ENCODE results near the gene CD7.

Gene CD7

GRCh38 chr17:82328141-82328993 lies 11.0 kb upstream of the CD7 start:
- Histone ChIP-seq H2AK5ac (ENCODE audit: low read depth, low read length) (peak overlapping the region; percentile 98), H2BK120ac (ENCODE audit: low read depth, low read length) (no peak overlapping the region), H3K4me3 (ENCODE audit: low read length in 2 of 2) (no peak overlapping the region), H2AFZ (ENCODE audit: low read length) (no peak overlapping the region), H3K79me1 (ENCODE audit: low read depth, low read length) (peaks cover 4% of the 10 kb centered on the region), H3K4ac (ENCODE audit: low read length) (no peak overlapping the region), H3K9ac (ENCODE audit: low read depth, low read length, poor library complexity) (peak overlapping the region; percentile 82), H3K36me3 (replicated peaks in 1 of 2; ENCODE audit: control insufficient read depth in 2 of 2, insufficient read depth in 2 of 2, low read length in 2 of 2) (no peaks in the 10 kb centered on the region), H4K8ac (ENCODE audit: low read depth, low read length) (no peak overlapping the region), H3K27me3 (ENCODE audit: control insufficient read depth in 3 of 3, insufficient read depth in 3 of 3, low read depth in 1 of 3, low read length in 3 of 3) (peaks cover 12 to 96% (median 16%) of the 10 kb centered on the region in 3 experiments), H2BK12ac (ENCODE audit: low read length) (peak overlapping the region; percentile 25), H3K4me2 (ENCODE audit: insufficient read depth, low read length, poor library complexity, severe bottlenecking) (no peak overlapping the region), H4K91ac (ENCODE audit: low read depth, low read length, poor library complexity) (no peak overlapping the region), H3K9me3 (replicated peaks in 1 of 2; ENCODE audit: control insufficient read depth in 2 of 2, insufficient read depth in 1 of 2, low read depth in 1 of 2, low read length in 2 of 2) (peaks cover 0 to 2% of the 10 kb centered on the region in 2 donors), H3K4me1 (ENCODE audit: control insufficient read depth in 2 of 2, insufficient read depth in 1 of 2, low read depth in 1 of 2, low read length in 2 of 2) (peaks cover 22 to 30% of the 10 kb centered on the region in 2 donors), H3K18ac (ENCODE audit: low read length) (peak overlapping the region; percentile 73), H2BK15ac (ENCODE audit: low read length) (peak overlapping the region; percentile 19), H3K23ac (ENCODE audit: low read depth, low read length, poor library complexity) (peak overlapping the region; percentile 22), H3K27ac (replicated peaks; ENCODE audit: low read length) (no peak overlapping the region), H3K14ac (ENCODE audit: low read length) (peak overlapping the region; percentile 10), H2BK5ac (ENCODE audit: low read length) (peak overlapping the region; percentile 35)
- DNase-seq (ENCODE audit: low spot score), result no peak
- WGBS, 2 donors (ENCODE audit: extremely low coverage in 2 of 2, insufficient read length in 2 of 2, insufficient replicate concordance in 1 of 2), result no CpG with 5 or more reads among the region's 28 CpGs

DNA sequence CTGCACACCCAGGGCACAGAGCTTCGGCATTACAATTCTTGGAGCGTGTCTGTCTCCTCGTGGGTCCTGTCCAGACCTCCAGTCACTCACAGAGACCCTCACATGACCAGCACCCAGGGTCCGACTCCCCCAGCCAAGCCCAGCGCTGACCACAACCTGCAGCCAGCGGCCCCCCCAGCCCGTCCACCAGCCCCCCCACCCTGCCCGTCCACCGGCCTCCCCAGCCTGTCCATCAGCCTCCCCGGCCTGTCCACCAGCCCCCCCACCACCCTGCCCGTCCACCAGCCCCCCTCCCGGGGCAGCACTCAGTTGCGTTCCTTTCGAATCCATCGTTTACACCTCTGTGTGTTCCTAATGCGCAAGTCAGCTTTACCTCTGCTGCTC lies 10.3 kb upstream of the CD7 start:
- WGBS, 2 donors (ENCODE audit: extremely low coverage in 2 of 2, insufficient read length in 2 of 2, insufficient replicate concordance in 1 of 2), result no CpG with 5 or more reads among the region's 16 CpGs
- H4K8ac ChIP-seq (ENCODE audit: low read depth, low read length), result no peak overlapping the region
- no peak overlapping the region for H2AFZ ChIP-seq (ENCODE audit: low read length)
- no peak overlapping the region for H4K91ac ChIP-seq (ENCODE audit: low read depth, low read length, poor library complexity)
- no peak overlapping the region for H3K9ac ChIP-seq (ENCODE audit: low read depth, low read length, poor library complexity)
- no peak overlapping the region for H3K4ac ChIP-seq (ENCODE audit: low read length)
- H3K27me3 ChIP-seq (ENCODE audit: control insufficient read depth in 3 of 3, insufficient read depth in 3 of 3, low read depth in 1 of 3, low read length in 3 of 3), result peaks cover 6 to 95% (median 10%) of the 10 kb centered on the region in 3 experiments
- no peak overlapping the region for H3K4me2 ChIP-seq (ENCODE audit: insufficient read depth, low read length, poor library complexity, severe bottlenecking)
- H2BK12ac ChIP-seq (ENCODE audit: low read length), result peak overlapping the region; percentile 25
- no peak overlapping the region for H3K27ac ChIP-seq (replicated peaks; ENCODE audit: low read length)
- peaks cover 17 to 25% of the 10 kb centered on the region in 2 donors for H3K4me1 ChIP-seq (ENCODE audit: control insufficient read depth in 2 of 2, insufficient read depth in 1 of 2, low read depth in 1 of 2, low read length in 2 of 2)
- H3K14ac ChIP-seq (ENCODE audit: low read length), result peak overlapping the region; percentile 10
- peak overlapping the region; percentile 19 for H2BK15ac ChIP-seq (ENCODE audit: low read length)
- H2BK5ac ChIP-seq (ENCODE audit: low read length), result peak overlapping the region; percentile 31
- no peaks in the 10 kb centered on the region for H3K9me3 ChIP-seq (replicated peaks in 1 of 2; ENCODE audit: control insufficient read depth in 2 of 2, insufficient read depth in 1 of 2, low read depth in 1 of 2, low read length in 2 of 2)
- H3K23ac ChIP-seq (ENCODE audit: low read depth, low read length, poor library complexity), result no peak overlapping the region
- H3K79me1 ChIP-seq (ENCODE audit: low read depth, low read length), result peaks cover 2% of the 10 kb centered on the region
- H2BK120ac ChIP-seq (ENCODE audit: low read depth, low read length), result no peak overlapping the region
- H2AK5ac ChIP-seq (ENCODE audit: low read depth, low read length), result peak overlapping the region; percentile 12
- H3K36me3 ChIP-seq (replicated peaks in 1 of 2; ENCODE audit: control insufficient read depth in 2 of 2, insufficient read depth in 2 of 2, low read length in 2 of 2), result no peaks in the 10 kb centered on the region
- DNase-seq (ENCODE audit: low spot score), result no peak
- H3K4me3 ChIP-seq (ENCODE audit: low read length in 2 of 2), result no peak overlapping the region
- H3K18ac ChIP-seq (ENCODE audit: low read length), result peak overlapping the region; percentile 92

DNA sequence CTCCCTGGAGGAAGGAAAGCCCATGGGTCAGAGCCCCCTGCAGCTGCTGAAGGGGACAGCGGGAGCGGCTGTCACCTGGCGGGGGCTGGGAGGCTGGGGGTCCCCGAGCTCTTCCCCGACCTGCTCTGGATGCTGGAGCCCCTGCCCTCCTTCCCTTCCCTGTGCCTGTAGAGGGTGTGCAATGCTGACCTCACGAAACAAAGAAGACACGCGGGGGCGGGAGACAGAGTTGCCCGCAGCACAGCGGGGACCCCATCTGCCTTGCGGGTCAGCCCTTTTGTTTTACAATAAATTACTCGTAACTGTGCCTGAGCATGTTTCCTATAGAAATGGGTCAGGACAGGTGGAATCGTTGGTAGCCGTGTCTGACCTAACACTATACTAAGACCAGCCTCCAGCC lies 9.9 kb upstream of the CD7 start:
- no peaks in the 10 kb centered on the region for H3K9me3 ChIP-seq (replicated peaks in 1 of 2; ENCODE audit: control insufficient read depth in 2 of 2, insufficient read depth in 1 of 2, low read depth in 1 of 2, low read length in 2 of 2)
- H2BK5ac ChIP-seq (ENCODE audit: low read length), result peak overlapping the region; percentile 84
- no peak overlapping the region for H3K4ac ChIP-seq (ENCODE audit: low read length)
- no peak overlapping the region for H4K8ac ChIP-seq (ENCODE audit: low read depth, low read length)
- H3K4me2 ChIP-seq (ENCODE audit: insufficient read depth, low read length, poor library complexity, severe bottlenecking), result no peak overlapping the region
- no CpG with 5 or more reads among the region's 15 CpGs for WGBS, 2 donors (ENCODE audit: extremely low coverage in 2 of 2, insufficient read length in 2 of 2, insufficient replicate concordance in 1 of 2)
- H2AFZ ChIP-seq (ENCODE audit: low read length), result no peak overlapping the region
- H3K4me1 ChIP-seq (ENCODE audit: control insufficient read depth in 2 of 2, insufficient read depth in 1 of 2, low read depth in 1 of 2, low read length in 2 of 2), result peaks cover 17 to 21% of the 10 kb centered on the region in 2 donors
- H3K4me3 ChIP-seq (ENCODE audit: low read length in 2 of 2), result no peak overlapping the region
- no peak overlapping the region for H3K23ac ChIP-seq (ENCODE audit: low read depth, low read length, poor library complexity)
- H3K27ac ChIP-seq (replicated peaks; ENCODE audit: low read length), result no peak overlapping the region
- peak overlapping the region; percentile 16 for H2BK15ac ChIP-seq (ENCODE audit: low read length)
- H3K27me3 ChIP-seq (ENCODE audit: control insufficient read depth in 3 of 3, insufficient read depth in 3 of 3, low read depth in 1 of 3, low read length in 3 of 3), result peaks cover 1 to 93% (median 6%) of the 10 kb centered on the region in 3 experiments
- H3K18ac ChIP-seq (ENCODE audit: low read length), result peak overlapping the region; percentile 92
- no peak overlapping the region for H3K14ac ChIP-seq (ENCODE audit: low read length)
- no peak for DNase-seq (ENCODE audit: low spot score)
- peak overlapping the region; percentile 67 for H2BK120ac ChIP-seq (ENCODE audit: low read depth, low read length)
- H3K9ac ChIP-seq (ENCODE audit: low read depth, low read length, poor library complexity), result no peak overlapping the region
- H2BK12ac ChIP-seq (ENCODE audit: low read length), result peak overlapping the region; percentile 65
- H3K79me1 ChIP-seq (ENCODE audit: low read depth, low read length), result peaks cover under 1% of the 10 kb centered on the region
- no peaks in the 10 kb centered on the region for H3K36me3 ChIP-seq (replicated peaks in 1 of 2; ENCODE audit: control insufficient read depth in 2 of 2, insufficient read depth in 2 of 2, low read length in 2 of 2)
- H4K91ac ChIP-seq (ENCODE audit: low read depth, low read length, poor library complexity), result no peak overlapping the region
- peak overlapping the region; percentile 100 for H2AK5ac ChIP-seq (ENCODE audit: low read depth, low read length)

All from neuronal stem cell (in vitro differentiated cells).